ENCODE data around the gene MVP. TPM values are rescaled to one million over a fixed set of nuclear protein-coding genes. Genes with fewer than 3 reads are reported as not detected.

MVP gene
- total RNA-seq, 1 experiment from 2014 or later = 35.7 TPM

DNA sequence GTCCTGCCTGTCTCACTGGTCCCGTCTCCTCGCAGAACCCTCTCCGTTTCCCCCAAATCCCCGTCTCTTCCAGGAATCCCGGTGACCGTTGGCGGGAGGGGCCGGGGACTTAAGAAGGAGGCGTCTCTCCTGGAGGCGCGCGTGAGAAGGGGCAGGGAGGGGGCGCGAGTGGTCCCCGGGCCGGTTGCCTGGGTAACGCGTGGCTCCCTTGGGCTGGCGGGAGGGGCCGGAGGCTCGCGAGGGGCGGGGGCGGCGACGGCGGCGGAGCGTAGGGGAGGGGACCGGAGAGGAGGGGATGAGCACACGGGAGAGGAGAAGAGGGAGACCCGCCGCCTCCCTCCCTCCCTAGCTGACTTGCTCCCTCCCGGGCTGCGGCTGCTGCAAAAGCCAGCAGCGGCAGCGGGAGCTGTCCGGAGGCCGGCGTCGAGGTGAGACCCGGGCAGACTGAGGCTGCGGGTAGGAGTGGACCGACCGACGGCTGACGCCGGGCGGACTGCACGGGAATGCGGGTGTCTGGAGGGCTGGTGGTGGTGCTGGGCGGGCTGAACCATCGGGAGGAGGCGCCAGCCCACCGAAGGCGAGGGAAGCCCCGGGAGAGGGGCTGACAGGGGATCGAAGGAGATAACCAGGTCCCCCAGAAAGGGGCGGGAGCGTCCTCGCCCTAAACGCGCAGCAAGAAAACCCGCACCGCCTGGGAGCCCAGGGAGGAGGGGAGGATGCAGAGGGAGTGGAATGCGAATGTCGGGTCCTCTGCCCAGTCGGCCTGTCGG lies 8.2 kb upstream of the MVP start, which contains the start of gene PRRT2:
PRRT2 (plus strand) TSS at position 298 of the 770 bp plus-strand sequence. CDS start 862 bp downstream, outside the sequence.
- in situ Hi-C loops (cut with HindIII; ENCODE audit: low pct_unique_long_range_greater_than_20kb, low sequenced_read_pairs) = no loop called here
- DNase-seq (ENCODE audit: low read depth, low spot score) = no peak

DNA sequence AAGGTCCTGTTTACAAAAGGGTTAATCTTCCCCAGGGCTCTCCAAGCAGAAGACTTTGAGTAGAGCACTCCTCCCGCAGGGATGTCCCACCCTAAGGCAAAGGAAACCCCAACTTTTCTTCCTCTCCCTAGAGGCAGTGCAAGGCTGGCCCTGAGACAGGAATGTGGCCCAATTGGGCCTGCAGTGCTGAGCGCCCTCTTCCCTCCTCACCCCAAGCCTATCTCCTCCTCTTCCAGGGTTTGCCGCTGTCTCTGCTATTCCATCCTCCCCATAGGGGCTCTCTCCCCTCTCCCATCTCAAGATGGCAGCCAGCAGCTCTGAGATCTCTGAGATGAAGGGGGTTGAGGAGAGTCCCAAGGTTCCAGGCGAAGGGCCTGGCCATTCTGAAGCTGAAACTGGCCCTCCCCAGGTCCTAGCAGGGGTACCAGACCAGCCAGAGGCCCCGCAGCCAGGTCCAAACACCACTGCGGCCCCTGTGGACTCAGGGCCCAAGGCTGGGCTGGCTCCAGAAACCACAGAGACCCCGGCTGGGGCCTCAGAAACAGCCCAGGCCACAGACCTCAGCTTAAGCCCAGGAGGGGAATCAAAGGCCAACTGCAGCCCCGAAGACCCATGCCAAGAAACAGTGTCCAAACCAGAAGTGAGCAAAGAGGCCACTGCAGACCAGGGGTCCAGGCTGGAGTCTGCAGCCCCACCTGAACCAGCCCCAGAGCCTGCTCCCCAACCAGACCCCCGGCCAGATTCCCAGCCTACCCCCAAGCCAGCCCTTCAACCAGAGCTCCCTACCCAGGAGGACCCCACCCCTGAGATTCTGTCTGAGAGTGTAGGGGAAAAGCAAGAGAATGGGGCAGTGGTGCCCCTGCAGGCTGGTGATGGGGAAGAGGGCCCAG lies 7.3 kb upstream of the MVP start:
- in situ Hi-C loops (cut with HindIII; ENCODE audit: low pct_unique_long_range_greater_than_20kb, low sequenced_read_pairs) = no loop called here
- no peak for DNase-seq (ENCODE audit: low read depth, low spot score)

- DNase-seq (ENCODE audit: low read depth, low spot score) = no peak
- in situ Hi-C loops (cut with HindIII; ENCODE audit: low pct_unique_long_range_greater_than_20kb, low sequenced_read_pairs) = no loop called here
Observed at GRCh38 chr16:29813644-29814562, 6.4 kb upstream of the MVP start.

GRCh38 chr16:29814592-29814991 lies 5.7 kb upstream of the MVP start:
- DNase-seq (ENCODE audit: low read depth, low spot score) = no peak
- in situ Hi-C loops (cut with HindIII; ENCODE audit: low pct_unique_long_range_greater_than_20kb, low sequenced_read_pairs) = no loop called here

GRCh38 chr16:29815032-29815721 lies 5.1 kb upstream of the MVP start:
- in situ Hi-C loops (cut with HindIII; ENCODE audit: low pct_unique_long_range_greater_than_20kb, low sequenced_read_pairs) = no loop called here
- no peak for DNase-seq (ENCODE audit: low read depth, low spot score)

DNA sequence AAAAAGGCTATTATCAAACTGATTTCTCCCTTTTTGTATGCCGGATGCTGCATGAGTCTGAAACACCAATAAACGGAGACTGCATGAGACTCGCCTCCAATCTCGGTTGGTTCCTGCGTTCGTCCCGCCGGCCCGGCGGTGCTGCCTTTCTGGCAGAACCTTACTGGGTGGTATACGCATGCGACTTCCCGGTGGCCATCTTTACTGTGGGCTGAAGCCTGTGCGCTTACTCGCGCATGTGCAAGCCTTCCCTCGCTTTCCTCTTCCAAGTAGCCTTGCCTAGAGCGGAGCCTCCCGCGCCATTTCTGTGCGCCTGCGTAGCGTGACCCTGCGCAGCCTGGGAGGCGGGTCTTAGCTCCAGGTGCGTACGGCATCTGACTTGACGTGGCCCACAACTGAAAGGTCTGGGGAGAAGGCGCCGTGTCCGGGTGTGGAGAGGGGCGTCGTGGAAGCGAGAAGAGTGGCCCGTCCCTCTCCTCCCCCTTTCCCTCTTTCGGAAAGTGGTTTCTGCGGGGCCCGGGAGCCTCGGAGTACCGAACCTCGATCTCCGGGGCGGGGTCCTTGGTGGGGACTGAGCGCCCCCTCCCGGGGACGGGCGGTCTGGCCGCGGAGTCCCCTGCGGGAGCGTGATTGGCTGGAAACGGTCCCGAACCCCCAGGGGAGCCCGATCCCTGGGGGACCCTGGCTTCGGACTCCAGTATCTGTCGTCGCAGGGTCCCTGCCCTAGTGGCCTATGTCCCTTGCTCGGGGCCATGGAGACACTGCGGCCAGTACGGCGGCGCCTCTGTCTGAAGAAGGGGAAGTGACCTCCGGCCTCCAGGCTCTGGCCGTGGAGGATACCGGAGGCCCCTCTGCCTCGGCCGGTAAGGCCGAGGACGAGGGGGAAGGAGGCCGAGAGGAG lies 4.2 kb upstream of the MVP start, which contains the start of gene PAGR1:
PAGR1 (plus strand) TSS at position 360 of the 901 bp plus-strand sequence; CDS start at position 734, 374 bp downstream.
- in situ Hi-C loops (cut with HindIII; ENCODE audit: low pct_unique_long_range_greater_than_20kb, low sequenced_read_pairs) = no loop called here
- peak; percentile 98 for DNase-seq (ENCODE audit: low read depth, low spot score)

- peak; percentile 59 for DNase-seq (ENCODE audit: low read depth, low spot score)
Observed at GRCh38 chr16:29816694-29817441, 3.4 kb upstream of the MVP start.

GRCh38 chr16:29818082-29818481 lies 2.2 kb upstream of the MVP start:
- in situ Hi-C loops (cut with HindIII; ENCODE audit: low pct_unique_long_range_greater_than_20kb, low sequenced_read_pairs) = no loop called here
- DNase-seq (ENCODE audit: low read depth, low spot score) = no peak

More at GRCh38 chr16:29816694-29817441, 3.4 kb upstream of the MVP start:
- in situ Hi-C loops (cut with HindIII; ENCODE audit: low pct_unique_long_range_greater_than_20kb, low sequenced_read_pairs) = no loop called here

DNA sequence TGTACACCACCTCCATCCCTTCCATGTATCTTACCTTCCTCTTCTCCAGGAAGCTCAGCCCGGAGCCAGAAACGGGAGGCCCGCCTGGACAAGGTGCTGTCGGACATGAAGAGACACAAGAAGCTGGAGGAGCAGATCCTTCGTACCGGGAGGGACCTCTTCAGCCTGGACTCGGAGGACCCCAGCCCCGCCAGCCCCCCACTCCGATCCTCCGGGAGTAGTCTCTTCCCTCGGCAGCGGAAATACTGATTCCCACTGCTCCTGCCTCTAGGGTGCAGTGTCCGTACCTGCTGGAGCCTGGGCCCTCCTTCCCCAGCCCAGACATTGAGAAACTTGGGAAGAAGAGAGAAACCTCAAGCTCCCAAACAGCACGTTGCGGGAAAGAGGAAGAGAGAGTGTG lies 756 bp upstream of the MVP start:
- in situ Hi-C loops (cut with HindIII; ENCODE audit: low pct_unique_long_range_greater_than_20kb, low sequenced_read_pairs) = no loop called here
- no peak for DNase-seq (ENCODE audit: low read depth, low spot score)

DNA sequence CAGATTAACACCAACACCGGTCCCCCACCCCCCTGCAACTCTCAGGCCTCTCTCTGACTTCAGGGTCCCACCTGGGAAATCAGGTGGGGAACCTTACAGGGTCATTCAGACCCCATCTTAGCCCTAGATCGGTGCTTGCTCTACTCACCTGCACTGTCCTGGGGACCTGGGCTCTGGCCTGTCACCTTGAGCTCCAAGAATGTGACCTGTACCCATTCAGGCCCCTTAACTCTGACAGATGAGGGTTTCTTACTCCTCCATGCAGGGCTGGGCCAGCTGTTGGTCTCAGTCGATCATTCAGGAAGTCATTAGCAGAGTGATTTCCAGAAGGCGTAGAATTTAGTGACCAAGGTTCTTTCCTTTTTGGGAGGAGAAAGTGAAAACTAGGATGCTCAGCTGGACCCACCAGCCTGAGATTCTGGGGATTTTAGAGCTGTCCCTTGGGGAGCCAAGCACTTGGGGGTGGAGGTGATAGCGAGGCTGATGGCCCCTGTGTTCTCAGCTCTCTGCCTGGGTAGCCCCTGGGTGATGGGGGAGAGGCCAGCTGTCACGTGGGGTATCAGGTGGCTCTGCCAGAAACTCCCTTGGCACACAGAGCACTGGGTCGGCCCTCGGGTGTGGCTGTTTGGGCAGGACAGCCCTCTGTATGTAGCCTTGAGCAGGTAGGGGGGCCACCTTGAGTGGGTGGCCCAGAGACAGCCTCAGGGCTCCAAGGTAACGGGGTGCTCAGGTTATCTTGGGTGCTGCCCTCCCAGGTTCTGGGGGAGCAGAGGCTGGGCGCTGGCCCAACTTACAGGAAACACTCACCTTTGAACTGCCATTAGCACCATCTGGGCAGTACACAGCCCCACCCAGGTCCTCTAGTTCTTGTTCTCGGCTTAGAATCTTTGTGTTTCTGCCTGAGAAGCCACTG lies 724 bp downstream of the MVP start:
- no peak for DNase-seq (ENCODE audit: low read depth, low spot score)
- in situ Hi-C loops (cut with HindIII; ENCODE audit: low pct_unique_long_range_greater_than_20kb, low sequenced_read_pairs) = no loop called here

GRCh38 chr16:29821643-29822115 lies 1.4 kb downstream of the MVP start:
- DNase-seq (ENCODE audit: low read depth, low spot score) = no peak
- in situ Hi-C loops (cut with HindIII; ENCODE audit: low pct_unique_long_range_greater_than_20kb, low sequenced_read_pairs) = no loop called here

GRCh38 chr16:29824589-29825144 lies 4.4 kb downstream of the MVP start:
- DNase-seq (ENCODE audit: low read depth, low spot score) = no peak
- in situ Hi-C loops (cut with HindIII; ENCODE audit: low pct_unique_long_range_greater_than_20kb, low sequenced_read_pairs) = no loop called here

- in situ Hi-C loops (cut with HindIII; ENCODE audit: low pct_unique_long_range_greater_than_20kb, low sequenced_read_pairs) = no loop called here
- DNase-seq (ENCODE audit: low read depth, low spot score) = no peak
Observed at GRCh38 chr16:29825145-29826044, 5.1 kb downstream of the MVP start.

All from SK-MEL-5 (cell line).